ENCODE measurements around the gene ADGRB2.

ADGRB2 gene

GRCh38 chr1:31763671-31764311 is 349 bp downstream of the ADGRB2 start:
- no peak for DNase-seq (ENCODE audit: low read depth in 2 of 2)

GRCh38 chr1:31762726-31763670 is 1.1 kb downstream of the ADGRB2 start:
- DNase-seq (ENCODE audit: low read depth in 2 of 2), result peak in 1 of 2 donors; percentile 28

- DNase-seq (ENCODE audit: low read depth in 2 of 2), result no peak
Observed at GRCh38 chr1:31762323-31762722, 1.8 kb downstream of the ADGRB2 start.

- no peak for DNase-seq (ENCODE audit: low read depth in 2 of 2)
Observed at GRCh38 chr1:31761883-31762282, 2.3 kb downstream of the ADGRB2 start.

- DNase-seq (ENCODE audit: low read depth in 2 of 2), result peak; percentile 34 to 51
Observed at GRCh38 chr1:31760471-31761470, 3.4 kb downstream of the ADGRB2 start.

GRCh38 chr1:31759298-31760023 is 4.7 kb downstream of the ADGRB2 start:
- DNase-seq (ENCODE audit: low read depth in 2 of 2), result no peak

- DNase-seq (ENCODE audit: low read depth in 2 of 2), result no peak
Observed at GRCh38 chr1:31758823-31759222, 5.3 kb downstream of the ADGRB2 start.

GRCh38 chr1:31757989-31758388 is 6.2 kb downstream of the ADGRB2 start:
- DNase-seq (ENCODE audit: low read depth in 2 of 2), result no peak

- no peak for DNase-seq (ENCODE audit: low read depth in 2 of 2)
Observed at GRCh38 chr1:31757204-31757679, 6.9 kb downstream of the ADGRB2 start.

- DNase-seq (ENCODE audit: low read depth in 2 of 2), result no peak
Observed at GRCh38 chr1:31756578-31756977, 7.6 kb downstream of the ADGRB2 start.

GRCh38 chr1:31755850-31756492 is 8.2 kb downstream of the ADGRB2 start:
- DNase-seq (ENCODE audit: low read depth in 2 of 2), result no peak

GRCh38 chr1:31755197-31755611 is 8.9 kb downstream of the ADGRB2 start:
- no peak for DNase-seq (ENCODE audit: low read depth in 2 of 2)

- no peak for DNase-seq (ENCODE audit: low read depth in 2 of 2)
Observed at GRCh38 chr1:31754397-31754796, 9.7 kb downstream of the ADGRB2 start.

- DNase-seq (ENCODE audit: low read depth in 2 of 2), result no peak
Observed at GRCh38 chr1:31753707-31754349, 10.3 kb downstream of the ADGRB2 start.

GRCh38 chr1:31752952-31753475 is 11.1 kb downstream of the ADGRB2 start:
- DNase-seq (ENCODE audit: low read depth in 2 of 2), result no peak

GRCh38 chr1:31752258-31752657 is 11.9 kb downstream of the ADGRB2 start:
- no peak for DNase-seq (ENCODE audit: low read depth in 2 of 2)

GRCh38 chr1:31751822-31752241 is 12.3 kb downstream of the ADGRB2 start:
- DNase-seq (ENCODE audit: low read depth in 2 of 2), result no peak

GRCh38 chr1:31750858-31751510 is 13.2 kb downstream of the ADGRB2 start:
- DNase-seq (ENCODE audit: low read depth in 2 of 2), result no peak

Measured in activated CD8-positive, alpha-beta memory T cell treated with anti-CD3 and anti-CD28 coated beads for 4 hours (primary cell).